B cell (primary cell): ENCODE results near the gene PLEKHA7.

Experiments
- CTCF ChIP-seq: fragments of 200-600 bp; IDR thresholded peaks from one replicate; pipeline ENCODE4 v1.8.0; 2022; ENCODE audit warnings: antibody characterized with exemption, mild to moderate bottlenecking
- EZH2 ChIP-seq: IDR thresholded peaks from 2 replicates; pipeline ENCODE4 v1.6.1; 2012; ENCODE audit warnings: borderline replicate concordance, low read depth, mild to moderate bottlenecking, moderate library complexity, low read length; ENCODE audit not compliant: insufficient read depth, poor library complexity, severe bottlenecking

- no peak for TF ChIP-seq CTCF
- TF ChIP-seq EZH2: no peak
These were observed 71.9 kb downstream of the PLEKHA7 start for GRCh38 chr11:16942342-16942741.
